Fibroblast of peridontal ligament (primary cell): Measurements from ENCODE around the gene GAB2.
"Not testable (repeated sequence)": the region's sequence is repeated elsewhere in the genome, so short reads cannot be mapped to it uniquely, and the experiment has no call there.

Experiments used
- DNase-seq: peaks from one replicate; pipeline ENCODE4 v3.0.0-alpha.2; 2010; ENCODE audit errors: extremely low read depth

The GAB2 gene

GRCh38 chr11:78187366-78188285 lies 230.0 kb downstream of the GAB2 start:
- no peak for DNase-seq

GRCh38 chr11:78181185-78181584 lies 236.4 kb downstream of the GAB2 start:
- peak; percentile 44 for DNase-seq

GRCh38 chr11:78180751-78181150 lies 236.9 kb downstream of the GAB2 start:
- no peak for DNase-seq

DNA sequence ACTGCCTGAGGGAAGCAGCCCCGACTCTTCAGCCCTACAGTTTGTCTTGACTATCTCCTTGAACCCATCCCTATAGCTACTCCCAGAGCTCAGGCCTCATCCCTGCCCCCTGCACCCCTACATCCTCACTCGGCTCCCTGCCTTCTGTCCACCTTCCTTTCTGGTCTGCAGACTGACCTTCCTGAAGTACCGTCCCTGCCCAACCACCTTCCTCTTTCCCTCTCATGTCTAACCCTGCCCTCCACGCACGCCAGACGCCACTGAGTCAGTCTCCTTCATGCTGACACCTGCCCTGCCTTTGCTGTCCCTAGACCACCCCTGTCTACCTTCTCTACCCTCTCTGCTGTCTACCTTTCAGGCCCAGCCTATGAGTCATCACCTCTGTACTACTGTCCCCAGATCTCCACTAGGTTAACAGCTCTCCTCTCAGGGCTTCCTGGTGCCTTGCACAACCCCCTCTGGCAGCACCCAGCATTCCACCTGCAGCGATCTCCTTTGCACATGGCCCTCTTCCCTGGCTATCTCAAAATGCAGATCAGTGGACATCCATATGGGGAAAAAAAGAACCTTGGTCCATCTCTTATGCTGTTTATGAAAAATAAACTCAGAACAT lies 238.1 kb downstream of the GAB2 start:
- no peak for DNase-seq

GRCh38 chr11:78177216-78177615 lies 240.4 kb downstream of the GAB2 start:
- no peak for DNase-seq

DNA sequence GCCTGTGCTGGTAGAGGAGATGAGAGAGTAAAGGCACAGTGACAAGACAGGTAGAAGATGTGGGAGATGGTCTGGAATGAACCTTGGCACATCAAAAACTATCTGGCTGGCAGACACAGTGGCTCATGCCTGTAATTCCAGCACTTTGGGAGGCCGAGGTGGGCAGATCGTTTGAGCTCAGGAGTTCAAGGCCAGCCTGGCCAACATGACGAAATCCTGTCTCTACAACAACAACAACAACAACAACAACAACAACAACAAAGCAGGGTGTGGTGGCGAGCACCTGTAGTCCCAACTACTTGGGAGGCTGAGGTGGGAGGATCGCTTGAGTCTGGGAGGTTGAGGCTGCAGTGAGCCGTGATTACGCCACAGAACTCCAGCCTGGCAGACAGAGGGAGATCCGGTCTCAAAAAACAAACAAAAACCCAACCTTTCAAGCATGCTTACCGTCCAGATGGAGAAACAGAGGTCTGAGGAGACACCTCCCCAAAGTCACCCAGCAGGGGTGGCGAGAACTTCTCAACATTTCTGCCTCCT lies 240.9 kb downstream of the GAB2 start:
- DNase-seq, result no peak

- not testable (repeated sequence) for DNase-seq
Measured at GRCh38 chr11:78175862-78176261, 241.8 kb downstream of the GAB2 start.

GRCh38 chr11:78171951-78172350 lies 245.7 kb downstream of the GAB2 start:
- DNase-seq, result no peak

DNA sequence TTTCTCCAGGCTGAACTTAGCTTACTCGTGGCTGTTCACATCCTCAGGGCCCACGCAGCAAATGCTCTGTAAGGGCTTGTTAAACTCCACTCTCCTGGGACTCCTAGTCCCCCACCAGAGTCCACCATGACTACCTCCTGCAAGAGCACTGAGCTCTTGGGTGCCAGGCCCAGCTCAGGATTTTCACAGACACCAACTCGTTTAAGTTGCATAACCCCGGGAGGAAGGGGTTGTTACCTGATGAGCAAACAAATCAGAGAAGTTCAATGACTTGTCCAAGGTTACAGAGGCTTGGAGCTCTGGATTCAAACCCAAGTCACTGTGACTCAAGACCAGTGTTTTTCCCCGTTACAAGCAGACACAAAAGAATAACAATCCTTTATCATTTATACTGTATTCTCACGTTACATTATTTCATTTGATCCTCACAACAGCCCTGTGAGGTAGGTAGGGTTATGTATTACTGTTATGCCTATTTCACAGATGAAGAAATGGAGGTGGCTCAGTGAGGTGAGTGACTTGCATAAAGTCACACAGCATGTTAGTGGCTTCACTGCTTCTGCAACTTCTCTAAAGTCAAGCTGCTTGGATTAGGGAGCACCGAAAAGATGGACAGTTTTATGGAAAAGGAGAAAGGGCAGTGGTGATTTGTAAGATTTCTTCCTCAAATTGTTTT lies 246.6 kb downstream of the GAB2 start:
- no peak for DNase-seq

DNA sequence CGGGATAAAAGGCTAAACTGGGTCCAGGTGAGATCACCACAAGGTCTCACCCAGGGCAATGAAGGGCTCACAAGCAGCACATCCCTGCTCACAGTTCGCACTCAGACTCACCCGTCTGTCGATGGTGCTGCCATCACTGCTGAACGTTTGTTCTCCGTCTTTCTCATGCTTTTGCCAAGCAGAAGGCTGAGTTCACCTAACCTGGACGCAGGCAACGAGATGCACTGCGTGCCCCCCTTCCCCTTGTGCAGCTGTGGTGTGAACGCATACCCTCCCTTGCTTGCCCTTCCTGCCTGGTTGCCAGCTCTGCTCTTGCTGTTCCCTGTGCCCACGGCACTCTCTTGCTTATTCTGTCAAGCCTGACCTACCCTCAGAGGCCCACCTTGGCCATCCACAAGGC lies 247.2 kb downstream of the GAB2 start:
- no peak for DNase-seq

DNA sequence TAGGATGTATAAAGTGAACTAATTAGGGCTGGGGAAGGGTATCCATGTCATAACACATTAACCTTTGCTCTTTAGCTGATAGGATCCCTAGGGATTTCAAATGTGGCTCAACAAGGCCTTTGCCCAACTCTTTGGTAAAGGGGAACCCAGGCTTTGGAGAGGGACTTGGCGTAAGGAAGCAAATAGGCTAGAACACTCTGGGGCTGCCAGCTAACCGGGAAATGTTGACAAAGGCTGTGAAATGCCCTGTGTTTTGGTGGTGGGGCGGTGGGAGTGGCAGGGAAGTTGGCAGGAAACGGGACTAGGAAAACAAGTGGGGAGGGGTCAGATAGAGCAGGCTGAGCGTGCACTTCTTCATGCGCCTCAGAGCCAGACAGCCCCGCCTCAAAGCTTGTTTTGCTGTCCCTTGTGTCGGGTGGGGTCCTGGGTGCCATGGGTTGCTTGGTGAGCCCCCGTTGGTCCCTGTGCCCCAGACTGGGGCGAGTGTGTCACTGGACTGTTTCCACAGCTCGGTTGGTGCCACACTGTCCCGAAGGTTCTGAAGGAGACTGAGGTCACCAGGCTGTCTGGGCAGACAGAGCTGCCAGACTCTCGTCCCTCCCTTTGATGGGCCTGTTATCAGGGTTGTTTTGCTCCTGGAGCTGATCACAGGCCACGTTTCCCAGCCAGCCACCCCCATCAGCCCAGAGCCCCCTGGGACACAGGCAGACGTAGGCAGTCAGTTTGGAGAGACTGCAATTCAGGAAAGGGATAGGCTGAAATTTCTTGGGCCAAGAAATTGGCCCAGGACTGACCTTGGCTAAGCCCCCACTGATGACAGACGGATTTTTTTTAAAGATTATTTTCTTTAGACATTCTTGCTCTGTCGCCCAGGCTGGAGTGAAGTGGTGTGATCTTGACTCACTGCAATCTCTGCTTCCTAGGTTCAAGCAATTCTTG lies 248.8 kb downstream of the GAB2 start:
- peak; percentile 99 for DNase-seq

GRCh38 chr11:78166855-78167469 lies 250.7 kb downstream of the GAB2 start:
- DNase-seq, result no peak
